ENCODE results near the gene SIM2.

DNA sequence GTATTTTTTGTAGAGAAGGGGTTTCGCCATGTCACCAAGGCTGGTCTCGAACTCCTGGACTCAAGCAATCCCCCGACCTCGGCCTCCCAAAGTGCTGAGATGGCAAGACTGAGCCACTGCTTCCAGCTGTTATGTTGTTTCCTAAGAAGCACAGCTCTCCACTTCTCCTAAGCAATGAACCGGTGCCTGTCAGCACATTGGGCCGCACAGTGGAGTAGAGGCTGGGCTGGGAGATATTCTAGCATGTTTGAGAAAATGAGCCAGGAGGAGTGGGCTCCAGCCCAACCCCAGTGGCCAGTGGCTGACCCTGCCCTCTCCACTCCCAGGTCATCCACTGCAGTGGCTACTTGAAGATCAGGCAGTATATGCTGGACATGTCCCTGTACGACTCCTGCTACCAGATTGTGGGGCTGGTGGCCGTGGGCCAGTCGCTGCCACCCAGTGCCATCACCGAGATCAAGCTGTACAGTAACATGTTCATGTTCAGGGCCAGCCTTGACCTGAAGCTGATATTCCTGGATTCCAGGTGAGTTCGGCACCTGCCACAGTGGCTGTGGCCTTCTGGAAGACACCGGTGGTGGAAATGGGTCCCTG is 27.0 kb downstream of the SIM2 start:
- TF ChIP-seq, protein P1, sequence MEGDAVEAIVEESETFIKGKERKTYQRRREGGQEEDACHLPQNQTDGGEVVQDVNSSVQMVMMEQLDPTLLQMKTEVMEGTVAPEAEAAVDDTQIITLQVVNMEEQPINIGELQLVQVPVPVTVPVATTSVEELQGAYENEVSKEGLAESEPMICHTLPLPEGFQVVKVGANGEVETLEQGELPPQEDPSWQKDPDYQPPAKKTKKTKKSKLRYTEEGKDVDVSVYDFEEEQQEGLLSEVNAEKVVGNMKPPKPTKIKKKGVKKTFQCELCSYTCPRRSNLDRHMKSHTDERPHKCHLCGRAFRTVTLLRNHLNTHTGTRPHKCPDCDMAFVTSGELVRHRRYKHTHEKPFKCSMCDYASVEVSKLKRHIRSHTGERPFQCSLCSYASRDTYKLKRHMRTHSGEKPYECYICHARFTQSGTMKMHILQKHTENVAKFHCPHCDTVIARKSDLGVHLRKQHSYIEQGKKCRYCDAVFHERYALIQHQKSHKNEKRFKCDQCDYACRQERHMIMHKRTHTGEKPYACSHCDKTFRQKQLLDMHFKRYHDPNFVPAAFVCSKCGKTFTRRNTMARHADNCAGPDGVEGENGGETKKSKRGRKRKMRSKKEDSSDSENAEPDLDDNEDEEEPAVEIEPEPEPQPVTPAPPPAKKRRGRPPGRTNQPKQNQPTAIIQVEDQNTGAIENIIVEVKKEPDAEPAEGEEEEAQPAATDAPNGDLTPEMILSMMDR (IDR thresholded peaks at IDR 0.05; ENCODE audit: poor library complexity, severe bottlenecking), result no peak
- TF ChIP-seq EP300 (conservative IDR thresholded peaks at IDR 0.05; ENCODE audit: poor library complexity, severe bottlenecking), result no peak
- no peak for TF ChIP-seq EZH2 (IDR thresholded peaks at IDR 0.05; ENCODE audit: borderline replicate concordance, insufficient read depth, low read length, poor library complexity, severe bottlenecking)
